ENCODE data around the gene INTS1. TPM values are rescaled to one million over a fixed set of nuclear protein-coding genes. Genes with fewer than 3 reads are reported as not detected.
A peak's percentile ranks its signal among the peaks of the same experiment; 100 is the strongest.

The INTS1 gene
- total and polyA plus RNA-seq, 3 donors from 2014 or later: 142 to 185 (median 142) TPM

DNA sequence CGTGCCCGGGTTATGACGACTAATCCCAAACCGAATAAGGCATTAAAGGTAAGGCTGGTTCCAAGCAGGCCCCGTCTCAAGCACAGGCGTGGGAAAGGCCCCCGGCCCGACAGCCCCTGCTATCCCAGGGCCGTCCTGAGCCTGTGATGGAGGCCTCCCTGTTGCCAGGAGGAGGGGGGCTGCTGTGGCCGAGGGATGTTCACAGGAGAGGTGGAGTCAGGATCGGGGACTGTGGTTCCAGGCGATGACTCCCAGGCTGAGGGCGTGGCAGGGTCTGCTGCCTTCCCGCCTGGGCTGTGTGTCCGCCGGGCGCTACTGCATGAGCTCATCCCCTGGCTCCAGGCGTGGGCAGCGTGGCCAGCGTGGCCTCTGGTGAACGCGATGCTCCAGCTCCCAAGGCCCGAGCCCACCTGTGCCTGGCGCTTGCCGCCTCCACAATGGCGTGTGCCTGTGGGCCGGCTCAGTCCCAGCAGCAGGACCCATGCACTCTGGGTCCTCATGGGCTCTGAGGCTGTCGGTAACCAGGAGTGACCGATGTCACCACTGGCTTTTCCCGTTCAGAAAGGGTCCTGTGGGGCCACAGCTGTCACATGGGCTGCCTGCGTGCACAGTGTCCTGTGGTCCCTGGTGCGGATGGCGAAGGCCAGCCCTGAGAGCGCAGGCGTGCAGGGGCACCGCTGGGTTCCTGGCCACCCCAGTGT, 35.1 kb upstream of the INTS1 start:
- intact Hi-C loops (cut with DNase I; ENCODE audit: low total_unique reads): no loop called here
- no peak for TF ChIP-seq POLR2A (IDR thresholded peaks at IDR 0.05)
- TF ChIP-seq, protein P1, sequence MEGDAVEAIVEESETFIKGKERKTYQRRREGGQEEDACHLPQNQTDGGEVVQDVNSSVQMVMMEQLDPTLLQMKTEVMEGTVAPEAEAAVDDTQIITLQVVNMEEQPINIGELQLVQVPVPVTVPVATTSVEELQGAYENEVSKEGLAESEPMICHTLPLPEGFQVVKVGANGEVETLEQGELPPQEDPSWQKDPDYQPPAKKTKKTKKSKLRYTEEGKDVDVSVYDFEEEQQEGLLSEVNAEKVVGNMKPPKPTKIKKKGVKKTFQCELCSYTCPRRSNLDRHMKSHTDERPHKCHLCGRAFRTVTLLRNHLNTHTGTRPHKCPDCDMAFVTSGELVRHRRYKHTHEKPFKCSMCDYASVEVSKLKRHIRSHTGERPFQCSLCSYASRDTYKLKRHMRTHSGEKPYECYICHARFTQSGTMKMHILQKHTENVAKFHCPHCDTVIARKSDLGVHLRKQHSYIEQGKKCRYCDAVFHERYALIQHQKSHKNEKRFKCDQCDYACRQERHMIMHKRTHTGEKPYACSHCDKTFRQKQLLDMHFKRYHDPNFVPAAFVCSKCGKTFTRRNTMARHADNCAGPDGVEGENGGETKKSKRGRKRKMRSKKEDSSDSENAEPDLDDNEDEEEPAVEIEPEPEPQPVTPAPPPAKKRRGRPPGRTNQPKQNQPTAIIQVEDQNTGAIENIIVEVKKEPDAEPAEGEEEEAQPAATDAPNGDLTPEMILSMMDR (IDR thresholded peaks at IDR 0.05): no peak
- no peaks in the 10 kb centered on the region for H3K27me3 ChIP-seq
- 84 to 91% methylated on average over 13 to 32 of the region's 36 CpGs for WGBS, 2 donors
- peak overlapping the region in 1 of 2 donors; percentile 92 for H3K27ac ChIP-seq
- H3K4me3 ChIP-seq: no peak overlapping the region
- peaks cover 26% of the 10 kb centered on the region for H3K4me1 ChIP-seq
- no peaks in the 10 kb centered on the region for H3K36me3 ChIP-seq (ENCODE audit: low read depth, missing control alignments)
- no peaks in the 10 kb centered on the region for H3K9me3 ChIP-seq
- no peak for DNase-seq

DNA sequence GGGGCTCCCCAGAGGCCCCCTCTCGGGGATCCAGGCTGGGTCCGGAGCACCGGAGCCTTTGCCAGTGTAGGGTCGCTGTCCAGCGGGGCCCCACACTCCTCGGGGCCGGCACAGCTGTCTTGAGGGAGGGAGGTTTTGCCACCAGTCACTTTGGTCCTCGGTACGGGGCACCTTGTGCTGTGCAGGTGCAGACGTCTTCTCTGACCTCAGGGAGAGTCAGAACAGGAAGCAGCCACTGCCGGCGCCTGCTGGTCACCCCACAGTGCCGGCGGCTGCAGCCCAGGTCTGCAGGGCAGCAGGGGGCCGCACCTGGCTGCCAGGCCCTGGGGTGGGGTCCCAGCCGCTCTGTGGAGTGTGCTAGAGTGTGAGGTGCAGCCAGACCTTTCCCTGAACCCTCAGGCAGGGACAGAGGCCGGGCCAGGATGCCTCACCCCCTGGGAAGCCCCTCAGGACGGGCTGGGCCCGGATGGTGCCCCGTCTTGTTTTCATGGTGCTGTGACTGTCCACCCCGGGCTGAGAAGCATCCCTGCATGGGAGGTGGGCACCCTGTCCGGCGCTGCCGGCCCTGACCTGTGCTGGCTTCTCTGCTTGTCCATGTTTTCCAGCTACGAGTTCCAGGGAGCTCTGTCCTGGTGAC, 34.5 kb upstream of the INTS1 start:
- WGBS, 2 donors: 72 to 86% methylated on average over 8 to 18 of the region's 25 CpGs
- peaks cover 26% of the 10 kb centered on the region for H3K4me1 ChIP-seq

DNA sequence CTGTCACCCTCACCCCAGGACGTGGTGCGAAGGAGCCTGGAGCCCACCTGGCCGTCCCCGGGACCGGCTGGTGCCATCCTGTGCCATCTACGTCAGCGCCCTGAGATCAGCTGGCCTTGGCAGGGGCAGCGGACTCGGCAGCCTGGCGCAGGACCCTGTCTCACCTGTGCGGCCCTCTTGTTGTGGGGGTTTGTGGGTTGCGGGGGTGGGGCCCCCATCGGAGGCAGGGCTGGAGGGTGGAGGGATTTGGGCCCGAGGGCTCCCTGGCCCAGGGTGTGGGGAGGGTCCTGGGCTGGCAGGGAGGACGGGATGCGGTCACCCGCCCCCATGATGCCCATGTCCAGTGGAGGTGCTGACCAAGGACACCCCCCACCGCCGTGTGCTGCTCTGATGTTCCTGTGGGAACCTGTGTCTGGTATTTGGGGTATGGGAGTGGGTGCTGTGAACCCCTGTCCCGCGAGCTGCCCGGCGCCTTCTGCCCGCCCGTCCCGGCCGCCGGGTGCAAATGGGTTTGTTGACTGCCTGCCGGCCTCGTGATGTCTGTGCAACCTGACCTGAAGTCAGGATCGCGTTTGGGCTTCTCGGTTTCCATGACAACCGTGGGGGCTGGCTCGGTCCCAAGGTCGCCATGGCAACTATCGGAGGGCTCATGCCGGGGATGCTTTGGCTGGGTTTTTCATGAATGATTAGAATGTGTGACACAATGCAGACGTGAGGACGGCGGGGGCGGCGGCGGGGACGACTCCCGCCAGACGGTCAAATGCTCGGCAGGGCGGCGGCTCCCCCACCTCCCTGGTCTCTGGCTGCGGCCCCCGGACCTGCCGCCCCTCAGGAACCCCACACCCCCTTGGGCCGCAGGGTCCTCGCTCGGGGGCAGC, 33.6 kb upstream of the INTS1 start:
- intact Hi-C loops (cut with DNase I; ENCODE audit: low total_unique reads): no loop called here
- TF ChIP-seq, protein P1 (IDR thresholded peaks at IDR 0.05): no peak
- TF ChIP-seq POLR2A (IDR thresholded peaks at IDR 0.05): no peak
- Histone ChIP-seq H3K27me3 (no peaks in the 10 kb centered on the region), H3K4me3 (peak overlapping the region in 1 of 2 donors; percentile 10), H3K9me3 (no peaks in the 10 kb centered on the region), H3K36me3 (ENCODE audit: low read depth, missing control alignments) (no peaks in the 10 kb centered on the region), H3K27ac (peak overlapping the region; percentile 92 to 94), H3K4me1 (peaks cover 26% of the 10 kb centered on the region)
- 19 to 31% methylated on average over 13 to 50 of the region's 56 CpGs for WGBS, 2 donors
- peak; percentile 95 for DNase-seq

More for the DNA sequence above, 34.5 kb upstream of the INTS1 start:
- H3K9me3 ChIP-seq: no peaks in the 10 kb centered on the region
- DNase-seq: no peak
- intact Hi-C loops (cut with DNase I; ENCODE audit: low total_unique reads): no loop called here
- no peak overlapping the region for H3K4me3 ChIP-seq
- H3K36me3 ChIP-seq (ENCODE audit: low read depth, missing control alignments): no peaks in the 10 kb centered on the region
- peak overlapping the region; percentile 92 to 94 for H3K27ac ChIP-seq
- TF ChIP-seq, protein P1 (IDR thresholded peaks at IDR 0.05): no peak
- TF ChIP-seq POLR2A (IDR thresholded peaks at IDR 0.05): no peak
- H3K27me3 ChIP-seq: no peaks in the 10 kb centered on the region

DNA sequence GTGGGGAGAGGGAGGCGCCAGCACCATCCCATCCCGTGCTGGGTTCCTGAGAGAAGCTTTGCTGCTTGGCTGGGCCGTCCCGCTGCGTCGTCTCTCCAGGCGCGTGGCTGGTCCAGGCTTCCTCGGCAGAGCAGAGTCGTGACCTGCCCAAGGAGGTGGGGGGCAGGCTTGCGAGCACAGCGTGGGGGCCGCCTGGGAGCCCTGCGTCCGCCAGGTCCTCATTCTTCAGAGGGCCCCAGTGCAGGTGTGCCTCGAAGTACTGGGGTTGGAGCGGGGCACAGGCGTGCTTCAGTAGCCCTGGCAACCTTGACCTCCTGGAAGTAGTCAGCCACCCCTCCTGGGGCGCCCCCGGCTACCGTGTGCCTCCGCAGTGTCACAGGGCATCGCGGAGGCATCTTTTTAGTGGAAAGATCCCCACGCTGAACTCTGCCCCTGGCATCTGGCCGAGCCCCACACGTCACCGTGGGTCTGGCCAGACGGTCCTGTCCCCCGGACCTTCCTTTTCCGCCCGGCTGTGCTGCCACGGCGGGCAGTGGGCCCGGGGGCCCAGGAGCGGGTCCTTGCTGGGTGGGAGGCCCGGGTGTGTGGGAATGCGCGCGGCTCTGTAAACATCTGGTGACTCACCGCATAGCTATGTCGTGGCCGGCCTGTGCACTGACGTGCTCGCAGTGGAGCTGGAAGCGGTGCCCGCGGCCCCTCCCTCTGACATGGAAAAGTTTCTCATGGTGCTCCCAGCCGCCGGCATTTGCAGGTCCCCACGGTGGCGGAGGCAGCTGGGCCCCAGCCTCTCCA, 32.8 kb upstream of the INTS1 start:
- H3K9me3 ChIP-seq: no peaks in the 10 kb centered on the region
- WGBS, 2 donors: 25 to 40% methylated on average over 6 to 47 of the region's 52 CpGs
- H3K27me3 ChIP-seq: no peaks in the 10 kb centered on the region
- no peaks in the 10 kb centered on the region for H3K36me3 ChIP-seq (ENCODE audit: low read depth, missing control alignments)
- TF ChIP-seq, protein P1 (IDR thresholded peaks at IDR 0.05): no peak
- no peak for TF ChIP-seq POLR2A (IDR thresholded peaks at IDR 0.05)
- peak overlapping the region in 1 of 2 donors; percentile 10 for H3K4me3 ChIP-seq
- intact Hi-C loops (cut with DNase I; ENCODE audit: low total_unique reads): no loop called here
- peaks cover 33% of the 10 kb centered on the region for H3K4me1 ChIP-seq
- H3K27ac ChIP-seq: peak overlapping the region; percentile 92 to 94
- DNase-seq: peak; percentile 96

Measured in testis (tissue), 3 donors.